GM10248 (cell line): Measurements from ENCODE around the gene CCHCR1.

Experiments
- CTCF ChIA-PET: fragments of 300-600 bp; sonication (Branson Sonifier 250); formaldehyde crosslinking; extraction: SDS; loops from one replicate; lab custom pipeline; 2021; ENCODE audit warnings: antibody characterized with exemption; lab: Yijun Ruan, JAX
- POLR2A ChIA-PET: fragments of 350-650 bp; sonication (Branson Sonifier 250); formaldehyde crosslinking; extraction: SDS; loops from one replicate; lab custom pipeline; 2020; ENCODE audit warnings: antibody characterized with exemption; lab: Yijun Ruan, JAX
- DNase-seq: peaks from one replicate; pipeline ENCODE4 v3.0.0; 2012; ENCODE audit errors: extremely low spot score
- CTCF ChIP-seq: IDR thresholded peaks from 2 replicates; pipeline ENCODE4 v1.5.1; 2012; ENCODE audit warnings: mild to moderate bottlenecking, low read depth; ENCODE audit errors: extremely low read depth, missing control alignments, control extremely low read depth

Gene CCHCR1

GRCh38 chr6:31115941-31116560 lies 41.6 kb downstream of the CCHCR1 start:
- DNase-seq, result no peak
- ChIA-PET CTCF (interaction anchor here (0.7 to 6.7 kb wide), 6 partner anchors 13 to 211 kb away, joined by 3 to 72 read pairs (median 6); no protein-coding TSS in a partner anchor), POLR2A (no interaction called here)
- TF ChIP-seq CTCF, result no peak

- no peak for DNase-seq
- CTCF ChIA-PET, result interaction anchor here (0.9 to 6.7 kb wide), 5 partner anchors 12 to 210 kb away, joined by 3 to 72 read pairs (median 9); no protein-coding TSS in a partner anchor
- no peak for TF ChIP-seq CTCF
- POLR2A ChIA-PET, result no interaction called here
Observed at GRCh38 chr6:31114970-31115849, 42.4 kb downstream of the CCHCR1 start.

GRCh38 chr6:31114541-31114878 lies 43.1 kb downstream of the CCHCR1 start, which contains the start of gene PSORS1C1:
TSS of gene PSORS1C1 (plus strand) at chr6:31114800. CDS start at chr6:31129633, 14,833 bp downstream.
- no peak for DNase-seq
- TF ChIP-seq CTCF, result no peak
- ChIA-PET CTCF (interaction anchor here (0.9 to 6.7 kb wide), 2 partner anchors 14 to 27 kb away, joined by 3 to 72 read pairs; no protein-coding TSS in a partner anchor), POLR2A (no interaction called here)

- no peak for DNase-seq
- ChIA-PET POLR2A (no interaction called here), CTCF (interaction anchor here (0.9 kb wide), 2 partner anchors 20 to 27 kb away, joined by 3 read pairs; no protein-coding TSS in a partner anchor)
- TF ChIP-seq CTCF, result no peak
Observed at GRCh38 chr6:31113861-31114540, 43.6 kb downstream of the CCHCR1 start.

GRCh38 chr6:31112478-31112877 lies 45.1 kb downstream of the CCHCR1 start, which contains the start of gene C6orf15:
TSS of gene C6orf15 (minus strand) at chr6:31112575. CDS start at chr6:31112555, 20 bp downstream.
- TF ChIP-seq CTCF, result no peak
- ChIA-PET CTCF (interaction anchor here (0.8 to 1.9 kb wide), 3 partner anchors 10 to 25 kb away, joined by 3 to 4 read pairs (median 4); no protein-coding TSS in a partner anchor), POLR2A (interaction anchor here (0.5 to 0.6 kb wide), 2 partner anchors 26 to 223 kb away, joined by 4 to 8 read pairs; no protein-coding TSS in a partner anchor)
- no peak for DNase-seq
